Measurements from ENCODE around the gene CACNA1D.

CACNA1D gene

DNA sequence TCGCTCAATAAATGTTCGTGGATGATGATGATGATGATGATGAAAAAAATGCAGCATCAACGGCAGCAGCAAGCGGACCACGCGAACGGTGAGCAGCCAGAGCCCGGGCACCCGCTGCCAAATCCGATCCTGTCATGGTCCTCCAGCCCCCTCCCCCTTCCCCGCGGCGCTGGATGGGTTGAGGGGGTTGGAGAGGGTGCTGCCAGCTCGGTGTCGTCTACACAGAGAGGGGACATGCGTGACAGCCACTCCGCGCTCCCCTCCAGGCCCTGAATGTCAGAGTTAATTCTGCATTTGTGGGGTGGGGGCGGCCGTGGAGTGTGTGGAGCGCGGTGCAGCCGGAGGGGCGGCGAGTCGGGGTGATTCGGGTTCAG, 722 bp downstream of the CACNA1D start:
- no peak for DNase-seq (ENCODE audit: extremely low read depth in 1 of 2, low read depth in 1 of 2)

- no peak for DNase-seq (ENCODE audit: extremely low read depth in 1 of 2, low read depth in 1 of 2)
Measured at GRCh38 chr3:53495520-53496391, 1.3 kb downstream of the CACNA1D start.

DNA sequence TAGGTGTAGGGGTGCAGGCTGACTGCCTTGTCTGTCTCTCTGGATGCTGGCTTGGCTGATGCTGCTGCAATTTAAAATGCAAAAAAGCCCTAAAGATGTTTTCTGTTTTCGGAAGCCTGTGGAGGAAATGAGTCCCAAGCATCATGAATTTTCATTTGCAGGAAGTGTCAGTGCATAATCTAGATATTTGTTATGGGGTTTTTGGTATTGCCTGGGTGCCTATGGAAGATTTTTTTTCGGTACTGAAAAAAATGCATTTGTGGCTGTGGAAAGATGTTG, 1.9 kb downstream of the CACNA1D start:
- no peak for DNase-seq (ENCODE audit: extremely low read depth in 1 of 2, low read depth in 1 of 2)

GRCh38 chr3:53496984-53497383, 2.6 kb downstream of the CACNA1D start:
- no peak for DNase-seq (ENCODE audit: extremely low read depth in 1 of 2, low read depth in 1 of 2)

GRCh38 chr3:53498806-53499641, 4.6 kb downstream of the CACNA1D start:
- DNase-seq (ENCODE audit: extremely low read depth in 1 of 2, low read depth in 1 of 2), result no peak

DNA sequence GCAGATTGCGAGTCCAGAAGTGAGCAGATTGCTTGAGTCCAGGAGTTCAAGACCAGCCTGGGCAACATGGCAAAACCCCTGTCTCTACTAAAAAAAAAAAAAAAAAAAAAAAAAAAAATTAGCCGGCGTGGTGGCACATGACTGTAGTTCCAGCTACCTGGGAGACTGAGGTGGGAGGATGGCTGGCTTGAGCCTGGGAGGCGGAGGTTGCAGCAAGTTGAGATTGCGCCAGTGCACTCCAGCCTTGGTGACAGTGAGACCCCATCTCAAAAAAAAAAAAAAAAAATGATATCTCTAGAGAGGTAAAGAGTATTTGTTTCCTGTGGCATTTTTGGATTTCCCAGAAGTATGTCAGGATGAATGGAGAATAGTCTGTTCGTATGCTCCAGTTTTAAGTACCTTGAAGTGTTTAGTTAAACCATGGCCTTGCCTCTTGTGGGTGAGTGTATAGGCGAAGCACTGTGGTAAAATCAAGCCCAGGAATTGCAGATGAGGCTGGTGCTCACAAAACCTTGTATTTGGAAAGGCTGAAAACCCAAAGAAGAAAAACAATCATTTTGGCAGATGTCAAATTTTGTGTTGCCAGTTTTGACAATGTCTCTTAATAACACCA, 5.9 kb downstream of the CACNA1D start:
- DNase-seq (ENCODE audit: extremely low read depth in 1 of 2, low read depth in 1 of 2), result no peak

DNA sequence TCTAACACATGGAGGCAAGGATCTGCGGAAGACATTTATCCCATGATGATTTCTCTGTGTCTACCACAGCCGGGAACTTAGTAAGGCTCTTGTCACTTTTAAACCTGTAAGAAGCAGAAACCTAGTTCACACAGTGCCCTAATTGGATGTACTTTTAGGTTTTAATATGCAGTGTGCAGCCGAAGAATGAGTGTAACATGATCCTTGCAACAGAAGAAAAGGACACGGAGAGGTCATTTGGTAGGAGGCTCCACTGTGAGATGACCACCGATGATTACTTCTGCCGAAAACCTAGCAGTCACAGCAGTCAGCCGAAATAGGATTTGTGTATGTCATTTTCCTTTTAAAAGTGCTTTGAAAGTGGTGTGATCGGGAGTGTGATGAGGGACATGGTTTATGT, 6.8 kb downstream of the CACNA1D start:
- DNase-seq (ENCODE audit: extremely low read depth in 1 of 2, low read depth in 1 of 2), result no peak

- DNase-seq (ENCODE audit: extremely low read depth in 1 of 2, low read depth in 1 of 2), result no peak
Measured at GRCh38 chr3:53502737-53503136, 8.3 kb downstream of the CACNA1D start.

DNA sequence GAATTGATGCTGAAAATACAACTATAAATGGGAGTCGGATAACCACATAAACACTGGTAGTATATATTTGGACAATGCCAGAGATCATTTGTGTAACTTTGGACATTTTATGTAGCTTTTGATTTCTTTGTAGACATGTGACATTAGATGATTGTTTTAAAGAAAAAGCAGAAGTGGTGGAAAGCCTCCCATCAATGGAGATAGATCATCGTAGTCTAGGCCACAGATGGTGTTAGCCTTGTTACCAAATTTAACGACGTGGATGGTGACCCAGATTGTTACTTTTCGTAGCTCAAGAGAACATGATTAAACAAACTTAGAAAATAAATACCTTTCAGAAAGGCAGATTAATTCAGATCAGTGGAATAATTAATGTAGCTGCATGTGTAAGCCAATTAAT, 8.8 kb downstream of the CACNA1D start:
- DNase-seq (ENCODE audit: extremely low read depth in 1 of 2, low read depth in 1 of 2), result no peak

DNA sequence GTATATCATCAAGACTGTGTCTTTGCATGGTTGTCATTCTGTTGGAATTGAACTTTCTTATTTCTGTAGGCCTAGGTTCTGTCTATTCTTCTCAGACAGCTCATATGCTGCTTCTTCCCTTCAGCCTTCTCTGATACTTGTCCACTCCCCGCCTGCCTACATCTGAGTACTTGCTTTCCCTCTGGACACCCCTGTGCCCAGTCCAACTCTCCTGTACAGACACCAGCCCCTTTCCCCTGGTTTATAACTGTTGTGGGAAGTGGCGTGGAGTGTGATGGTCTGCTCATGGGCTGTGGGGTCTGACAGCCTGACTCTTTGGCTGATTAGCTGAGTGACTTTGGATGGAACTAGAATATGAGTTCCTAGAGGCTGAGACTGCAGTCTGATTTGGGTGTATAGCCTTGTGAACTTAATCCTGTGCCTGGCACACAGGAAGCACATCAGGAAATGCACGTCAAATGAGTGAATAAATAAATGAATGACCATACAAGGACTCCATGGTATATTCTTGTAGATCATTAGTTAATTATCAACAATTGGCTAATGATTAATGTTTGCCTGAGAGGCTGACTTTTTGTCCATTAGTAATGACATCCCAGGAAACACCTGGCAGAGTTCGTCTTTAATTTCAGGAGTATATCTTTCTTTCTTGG, 11.8 kb downstream of the CACNA1D start:
- no peak for DNase-seq (ENCODE audit: extremely low read depth in 1 of 2, low read depth in 1 of 2)

DNA sequence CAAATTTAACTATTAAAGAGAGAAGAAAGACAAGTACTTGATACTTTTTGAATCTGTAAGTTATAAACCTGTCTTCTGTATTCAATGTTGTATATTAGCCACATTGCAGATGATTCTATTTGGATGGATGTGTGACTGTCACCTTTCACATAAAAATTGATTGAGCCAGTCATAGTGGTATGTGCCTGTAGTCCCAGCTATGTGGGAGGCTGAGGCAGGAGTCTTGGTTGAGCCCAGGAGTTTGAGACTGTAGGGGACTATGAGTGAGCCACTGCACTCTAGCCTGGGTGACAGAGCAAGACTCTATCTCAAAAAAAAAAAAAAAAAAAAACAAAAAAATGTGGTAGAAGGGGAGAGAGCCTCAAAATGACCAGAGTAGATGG, 12.3 kb downstream of the CACNA1D start:
- no peak for DNase-seq (ENCODE audit: extremely low read depth in 1 of 2, low read depth in 1 of 2)

GRCh38 chr3:53509494-53509893, 15.1 kb downstream of the CACNA1D start:
- DNase-seq (ENCODE audit: extremely low read depth in 1 of 2, low read depth in 1 of 2), result no peak

- DNase-seq (ENCODE audit: extremely low read depth in 1 of 2, low read depth in 1 of 2), result no peak
Measured at GRCh38 chr3:53510508-53510907, 16.1 kb downstream of the CACNA1D start.

DNA sequence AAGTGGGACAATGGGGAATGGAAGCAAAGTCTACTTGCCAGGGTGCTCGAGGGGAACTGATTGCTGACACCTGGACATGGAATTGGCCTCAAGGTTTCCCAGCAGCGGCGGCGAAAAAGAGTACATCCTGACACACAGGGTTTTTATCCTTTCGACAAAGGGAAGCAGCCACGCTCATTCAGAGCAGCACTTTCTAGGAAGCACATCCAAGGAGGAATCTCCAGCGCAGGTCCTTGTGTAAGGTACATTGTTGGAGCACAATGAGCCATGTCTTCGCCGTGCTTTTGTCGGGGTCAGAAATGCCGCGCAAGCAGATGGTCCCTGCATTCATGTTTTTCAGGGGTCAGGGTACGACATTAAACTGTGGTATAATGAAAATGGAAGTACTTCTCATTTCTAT, 16.8 kb downstream of the CACNA1D start:
- DNase-seq (ENCODE audit: extremely low read depth in 1 of 2, low read depth in 1 of 2), result no peak

- DNase-seq (ENCODE audit: extremely low read depth in 1 of 2, low read depth in 1 of 2), result no peak
Measured at GRCh38 chr3:53513556-53514190, 19.3 kb downstream of the CACNA1D start.

GRCh38 chr3:53516339-53516738, 21.9 kb downstream of the CACNA1D start:
- DNase-seq (ENCODE audit: extremely low read depth in 1 of 2, low read depth in 1 of 2), result no peak

GRCh38 chr3:53518495-53518981, 24.1 kb downstream of the CACNA1D start:
- no peak for DNase-seq (ENCODE audit: extremely low read depth in 1 of 2, low read depth in 1 of 2)

DNA sequence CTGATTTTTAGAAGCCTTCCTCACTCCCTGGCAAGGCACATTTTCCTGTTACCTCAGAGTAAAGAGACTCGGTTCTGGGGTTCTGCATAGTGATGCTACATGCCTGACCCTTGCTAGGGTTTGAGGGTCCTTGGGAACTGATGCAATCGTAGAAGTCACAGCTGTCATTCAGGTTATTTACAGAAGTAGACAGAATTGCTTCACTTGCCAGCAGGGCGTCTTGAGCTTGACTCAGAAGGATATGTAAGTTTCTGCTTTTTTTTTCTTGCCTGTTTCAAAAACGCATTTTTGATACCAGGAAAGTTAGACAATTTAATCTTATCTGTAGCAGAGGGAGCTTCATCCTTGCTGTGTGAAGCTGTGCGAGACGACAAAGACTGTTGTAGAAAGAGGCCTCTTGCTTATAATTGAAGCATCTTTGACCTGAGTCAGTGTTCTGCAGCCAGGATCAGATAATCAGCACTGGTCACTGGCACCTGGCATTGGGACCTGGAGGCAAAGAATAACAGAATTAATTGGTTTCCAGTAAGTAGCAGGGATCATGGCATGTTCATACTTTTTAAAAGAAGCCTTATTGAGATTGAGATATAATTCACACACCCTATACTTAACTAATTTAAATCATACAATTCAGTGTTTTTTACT, 24.8 kb downstream of the CACNA1D start:
- DNase-seq (ENCODE audit: extremely low read depth in 1 of 2, low read depth in 1 of 2), result no peak

DNA sequence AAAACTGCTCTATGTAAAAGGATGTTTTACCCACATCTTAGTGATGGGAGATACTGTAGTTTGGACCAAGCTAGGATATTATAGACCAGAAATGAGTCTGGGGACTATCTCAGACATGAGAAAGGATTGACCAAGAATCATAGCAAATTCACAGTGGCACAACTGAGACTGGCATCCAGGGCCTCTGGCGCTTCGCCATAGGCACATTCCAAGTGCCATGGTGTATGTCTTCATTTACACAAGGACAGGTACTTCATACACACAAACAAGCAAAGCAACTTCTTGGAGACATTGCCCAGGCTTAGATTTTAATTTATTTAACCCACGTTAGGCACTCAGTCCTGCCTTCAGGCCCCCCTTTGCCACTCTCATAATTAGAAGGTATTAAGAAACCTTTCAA, 28.9 kb downstream of the CACNA1D start:
- no peak for DNase-seq (ENCODE audit: extremely low read depth in 1 of 2, low read depth in 1 of 2)

DNA sequence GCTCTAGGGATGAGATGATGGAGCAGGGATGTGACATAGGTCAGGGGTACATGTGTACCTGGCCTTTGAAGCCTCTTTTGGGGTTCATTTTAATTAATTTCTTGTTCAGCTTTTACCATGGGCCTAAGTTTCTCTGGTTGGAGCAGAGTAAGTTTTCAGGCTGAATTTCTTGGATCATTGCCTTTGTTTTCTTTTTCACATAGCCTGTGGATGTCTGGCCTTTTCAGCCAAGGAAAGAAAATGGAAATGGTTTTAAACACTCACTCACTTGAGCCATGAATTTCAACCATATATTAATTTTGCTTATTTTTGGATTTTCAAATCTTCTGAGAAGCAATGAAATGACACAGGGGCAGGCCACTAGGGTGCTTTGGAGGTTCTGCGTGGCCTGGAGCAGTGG, 30.2 kb downstream of the CACNA1D start:
- DNase-seq (ENCODE audit: extremely low read depth in 1 of 2, low read depth in 1 of 2), result no peak

All from stimulated activated CD8-positive, alpha-beta memory T cell treated with anti-CD3 and anti-CD28 coated beads, Interleukin-7, amount 100 ng/mL, for 48 hours (primary cell).